ENCODE results near the gene BICRA.

The BICRA gene

DNA sequence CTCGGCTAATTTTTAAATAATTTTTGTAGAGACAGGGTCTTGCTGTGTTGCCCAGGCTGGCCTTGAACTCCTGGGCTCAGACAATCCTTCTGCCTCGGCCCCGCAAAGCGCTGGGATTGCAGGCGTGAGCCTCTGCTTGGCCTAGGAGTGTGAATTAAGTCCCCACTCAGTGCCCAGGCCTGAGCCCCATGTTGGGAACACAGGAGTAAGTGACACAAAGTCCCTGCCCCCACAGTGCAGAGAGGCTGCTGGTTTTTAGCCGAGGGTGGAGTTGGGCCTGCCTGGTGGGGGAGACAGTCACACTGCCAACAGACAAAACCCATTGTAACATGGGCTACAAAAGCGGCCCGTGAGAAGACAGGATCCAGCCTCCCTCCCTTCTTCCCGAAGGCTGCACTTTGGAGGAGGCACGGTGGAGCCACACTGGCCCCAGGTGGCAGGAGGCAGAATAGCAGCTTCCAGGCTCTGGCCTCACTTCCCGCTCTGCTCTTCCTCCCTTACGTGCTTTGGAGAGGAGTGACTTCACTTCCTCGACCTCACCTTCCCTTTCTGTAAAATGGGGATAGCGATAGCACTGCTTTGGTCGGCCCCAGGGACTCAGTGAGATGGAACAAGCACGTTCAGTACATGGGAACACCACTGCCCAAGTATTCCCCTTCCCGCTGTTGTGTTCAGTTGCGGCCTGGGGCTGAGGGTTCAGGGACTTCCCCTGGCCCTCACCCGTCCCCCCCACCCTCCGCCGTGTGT lies 89.1 kb downstream of the BICRA start:
- Mint-ChIP-seq H3K27ac (no peak overlapping the region), H3K4me3 (no peak overlapping the region), H3K9me3 (ENCODE audit: low read depth) (no peaks in the 10 kb centered on the region), H3K36me3 (no peaks in the 10 kb centered on the region), H3K27me3 (no peaks in the 10 kb centered on the region), H3K4me1 (ENCODE audit: low read depth) (no peaks in the 10 kb centered on the region)

DNA sequence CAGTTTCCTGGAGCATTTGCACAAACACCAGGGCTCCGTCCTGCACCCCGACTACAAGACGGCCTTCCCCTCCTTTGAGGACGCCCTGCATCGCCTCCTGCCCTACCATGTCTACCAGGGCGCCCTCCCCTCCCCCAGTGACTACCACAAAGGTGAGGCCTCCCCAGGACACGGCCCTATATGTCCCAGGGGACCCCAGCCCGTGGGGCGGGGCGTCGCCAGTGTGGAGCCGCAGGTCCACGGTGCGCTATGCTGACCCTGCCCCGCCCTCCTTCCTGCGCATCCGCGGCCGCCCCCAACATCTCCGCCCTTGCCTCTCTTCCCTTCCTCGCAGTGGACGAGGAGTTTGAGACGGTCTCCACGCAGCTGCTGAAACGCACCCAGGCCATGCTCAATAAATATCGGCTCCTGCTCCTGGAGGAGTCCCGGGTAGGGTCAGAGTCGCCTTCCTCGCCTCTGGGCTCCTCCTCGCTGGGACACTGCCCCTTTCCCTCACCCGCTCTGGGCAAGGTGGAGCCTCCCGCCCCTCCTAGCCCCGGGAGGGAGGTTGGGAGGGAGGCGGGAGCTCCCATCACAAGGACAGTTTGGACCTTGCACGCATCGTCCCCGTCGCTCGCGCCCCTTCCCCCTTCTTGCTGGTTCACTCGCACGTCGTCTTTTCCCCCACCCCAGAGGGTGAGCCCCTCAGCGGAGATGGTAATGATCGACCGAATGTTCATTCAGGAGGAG lies 89.9 kb downstream of the BICRA start:
- no peaks in the 10 kb centered on the region for H3K4me1 Mint-ChIP-seq (ENCODE audit: low read depth)

DNA sequence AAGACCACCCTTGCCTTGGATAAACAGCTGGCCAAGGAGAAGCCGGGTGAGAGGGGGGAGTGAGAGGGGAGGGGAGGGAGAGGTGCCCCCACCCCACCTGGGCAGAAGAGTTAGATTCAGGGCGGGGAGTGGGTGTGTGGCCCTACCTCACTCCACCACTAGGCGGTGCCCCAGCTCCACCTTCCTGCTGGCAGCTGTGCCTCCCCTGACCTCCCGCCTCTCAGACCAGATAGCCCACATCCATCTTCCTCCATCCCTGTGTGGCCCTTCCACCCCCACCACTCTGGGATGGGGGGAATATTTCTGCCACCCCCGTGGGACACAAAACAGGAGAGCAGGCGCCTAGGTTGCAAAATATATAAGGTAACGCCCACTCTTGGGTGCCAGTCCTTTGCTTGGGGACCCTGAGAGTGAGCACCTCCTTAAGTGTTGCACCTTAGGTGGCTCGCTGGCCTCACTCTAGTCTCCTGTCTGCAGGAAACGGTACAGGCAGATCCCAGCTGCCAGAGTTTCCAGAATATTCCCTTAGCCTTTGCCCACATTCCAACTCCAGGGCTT lies 90.5 kb downstream of the BICRA start:
- H3K36me3 Mint-ChIP-seq = no peaks in the 10 kb centered on the region
- H3K4me1 Mint-ChIP-seq (ENCODE audit: low read depth) = no peaks in the 10 kb centered on the region
- no peaks in the 10 kb centered on the region for H3K27me3 Mint-ChIP-seq
- no peak overlapping the region for H3K27ac Mint-ChIP-seq
- H3K4me3 Mint-ChIP-seq = no peak overlapping the region
- H3K9me3 Mint-ChIP-seq (ENCODE audit: low read depth) = no peaks in the 10 kb centered on the region

More for the DNA sequence above, 89.9 kb downstream of the BICRA start:
- Mint-ChIP-seq H3K27me3 (no peaks in the 10 kb centered on the region), H3K4me3 (no peak overlapping the region), H3K27ac (no peak overlapping the region), H3K36me3 (no peaks in the 10 kb centered on the region), H3K9me3 (ENCODE audit: low read depth) (no peaks in the 10 kb centered on the region)

- no peaks in the 10 kb centered on the region for H3K36me3 Mint-ChIP-seq
- no peak overlapping the region for H3K27ac Mint-ChIP-seq
- no peaks in the 10 kb centered on the region for H3K9me3 Mint-ChIP-seq (ENCODE audit: low read depth)
- H3K4me3 Mint-ChIP-seq = no peak overlapping the region
- no peaks in the 10 kb centered on the region for H3K27me3 Mint-ChIP-seq
- H3K4me1 Mint-ChIP-seq (ENCODE audit: low read depth) = no peaks in the 10 kb centered on the region
These were observed 92.2 kb downstream of the BICRA start for GRCh38 chr19:47700934-47701716.

DNA sequence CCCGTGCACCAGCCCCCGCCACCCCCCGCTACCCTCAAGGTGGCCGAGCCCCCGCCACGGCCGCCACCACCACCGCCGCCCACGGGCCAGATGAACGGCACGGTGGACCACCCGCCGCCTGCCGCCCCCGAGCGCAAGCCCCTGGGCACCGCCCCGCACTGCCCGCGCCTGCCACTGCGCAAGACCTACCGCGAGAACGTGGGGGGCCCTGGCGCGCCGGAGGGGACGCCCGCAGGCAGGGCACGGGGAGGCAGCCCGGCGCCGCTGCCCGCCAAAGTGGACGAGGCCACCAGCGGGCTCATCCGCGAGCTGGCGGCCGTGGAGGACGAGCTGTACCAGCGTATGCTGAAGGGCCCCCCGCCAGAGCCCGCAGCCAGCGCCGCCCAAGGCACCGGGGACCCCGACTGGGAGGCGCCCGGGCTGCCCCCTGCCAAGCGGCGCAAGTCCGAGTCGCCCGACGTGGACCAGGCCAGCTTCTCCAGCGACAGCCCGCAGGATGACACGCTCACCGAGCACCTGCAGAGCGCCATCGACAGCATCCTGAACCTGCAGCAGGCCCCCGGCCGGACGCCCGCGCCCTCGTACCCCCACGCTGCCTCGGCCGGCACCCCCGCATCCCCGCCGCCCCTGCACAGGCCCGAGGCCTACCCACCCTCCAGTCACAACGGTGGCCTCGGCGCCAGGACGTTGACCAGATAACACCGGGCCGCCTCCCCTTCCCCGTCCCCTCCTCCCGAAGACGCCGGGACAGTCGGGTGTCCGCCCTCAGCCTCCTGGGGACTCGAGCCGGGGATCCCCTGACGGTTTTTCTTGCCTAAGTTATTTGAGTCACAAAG lies 93.0 kb downstream of the BICRA start:
- Mint-ChIP-seq H3K9me3 (ENCODE audit: low read depth) (no peaks in the 10 kb centered on the region), H3K4me3 (no peak overlapping the region), H3K4me1 (ENCODE audit: low read depth) (no peaks in the 10 kb centered on the region), H3K36me3 (no peaks in the 10 kb centered on the region), H3K27me3 (no peaks in the 10 kb centered on the region), H3K27ac (no peak overlapping the region)

- H3K36me3 Mint-ChIP-seq = no peaks in the 10 kb centered on the region
- H3K27ac Mint-ChIP-seq = no peak overlapping the region
- no peaks in the 10 kb centered on the region for H3K4me1 Mint-ChIP-seq (ENCODE audit: low read depth)
- no peaks in the 10 kb centered on the region for H3K9me3 Mint-ChIP-seq (ENCODE audit: low read depth)
- H3K4me3 Mint-ChIP-seq = no peak overlapping the region
- peaks cover 4% of the 10 kb centered on the region for H3K27me3 Mint-ChIP-seq
These were observed 93.7 kb downstream of the BICRA start for GRCh38 chr19:47702671-47703070.

GRCh38 chr19:47703301-47703700 lies 94.4 kb downstream of the BICRA start:
- Mint-ChIP-seq H3K36me3 (no peaks in the 10 kb centered on the region), H3K27ac (no peak overlapping the region), H3K27me3 (peaks cover 4% of the 10 kb centered on the region), H3K4me1 (ENCODE audit: low read depth) (no peaks in the 10 kb centered on the region), H3K4me3 (no peak overlapping the region), H3K9me3 (ENCODE audit: low read depth) (no peaks in the 10 kb centered on the region)

DNA sequence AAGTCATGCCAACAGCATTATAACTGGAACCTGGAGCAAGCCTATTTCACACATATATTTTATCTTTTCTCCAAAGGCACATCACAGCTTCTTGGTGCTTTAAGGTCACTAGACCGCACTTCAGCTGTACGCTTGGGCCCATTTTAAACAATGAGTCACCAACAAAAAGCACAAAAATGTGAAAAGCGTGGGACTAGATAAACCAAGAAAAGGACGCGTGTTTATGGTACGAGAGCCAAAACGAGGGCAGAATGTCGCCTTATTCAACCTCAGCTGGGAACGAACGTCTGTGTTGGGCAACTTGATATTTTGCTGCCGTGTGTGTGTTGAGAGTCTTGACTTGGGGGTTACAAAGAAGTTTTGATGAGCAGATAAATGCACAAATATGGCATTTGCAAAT lies 95.1 kb downstream of the BICRA start:
- Mint-ChIP-seq H3K36me3 (no peaks in the 10 kb centered on the region), H3K9me3 (ENCODE audit: low read depth) (no peaks in the 10 kb centered on the region), H3K4me1 (ENCODE audit: low read depth) (no peaks in the 10 kb centered on the region), H3K27ac (no peak overlapping the region), H3K4me3 (no peak overlapping the region), H3K27me3 (peaks cover 4% of the 10 kb centered on the region)

GRCh38 chr19:47704656-47705055 lies 95.7 kb downstream of the BICRA start:
- Mint-ChIP-seq H3K27me3 (peaks cover 4% of the 10 kb centered on the region), H3K9me3 (ENCODE audit: low read depth) (no peaks in the 10 kb centered on the region), H3K4me3 (no peak overlapping the region), H3K36me3 (no peaks in the 10 kb centered on the region), H3K4me1 (ENCODE audit: low read depth) (no peaks in the 10 kb centered on the region), H3K27ac (no peak overlapping the region)

- Mint-ChIP-seq H3K4me1 (ENCODE audit: low read depth) (no peaks in the 10 kb centered on the region), H3K9me3 (ENCODE audit: low read depth) (no peaks in the 10 kb centered on the region), H3K27ac (no peak overlapping the region), H3K4me3 (no peak overlapping the region), H3K27me3 (peaks cover 10% of the 10 kb centered on the region), H3K36me3 (no peaks in the 10 kb centered on the region)
These were observed 98.4 kb downstream of the BICRA start for GRCh38 chr19:47707135-47707925.

GRCh38 chr19:47711652-47712242 lies 102.8 kb downstream of the BICRA start:
- H3K36me3 Mint-ChIP-seq = no peaks in the 10 kb centered on the region
- H3K27ac Mint-ChIP-seq = no peak overlapping the region
- H3K9me3 Mint-ChIP-seq (ENCODE audit: low read depth) = no peaks in the 10 kb centered on the region
- H3K27me3 Mint-ChIP-seq = peaks cover 22% of the 10 kb centered on the region
- H3K4me1 Mint-ChIP-seq (ENCODE audit: low read depth) = no peaks in the 10 kb centered on the region
- no peak overlapping the region for H3K4me3 Mint-ChIP-seq

GRCh38 chr19:47713046-47714021 lies 104.4 kb downstream of the BICRA start, which contains the start of gene EHD2:
TSS of gene EHD2 (plus strand) at chr19:47713422. CDS start at chr19:47716613, 3,191 bp downstream.
- Mint-ChIP-seq H3K27me3 (peaks cover 20% of the 10 kb centered on the region), H3K4me3 (no peak within 1 kb of the TSS), H3K9me3 (ENCODE audit: low read depth) (no peaks in the 10 kb centered on the region), H3K27ac (no peak within 1 kb of the TSS), H3K36me3 (no peaks in the 10 kb centered on the region), H3K4me1 (ENCODE audit: low read depth) (no peaks in the 10 kb centered on the region)
